Esophagus squamous epithelium (tissue), 4 donors: Measurements from ENCODE around the gene PCCA.

Experiments
- CTCF ChIP-seq, 6 experiments: fragments of 450-650 bp in 4 of 6; fragments of 200-600 bp in 2 of 6; sonication (generic) in 2 of 6; IDR thresholded peaks; one replicate each; pipeline ENCODE4 v1.5.1; 2016 to 2019; ENCODE audit warnings: antibody characterized with exemption in 6 of 6, mild to moderate bottlenecking in 4 of 6, moderate library complexity in 4 of 6
- POLR2A ChIP-seq, 4 donors: fragments of 450-650 bp; IDR thresholded peaks; one replicate each; pipeline ENCODE4 v1.6.1; 2017; ENCODE audit warnings: antibody characterized with exemption in 4 of 4, mild to moderate bottlenecking in 4 of 4, moderate library complexity in 3 of 4

- TF ChIP-seq POLR2A (IDR thresholded peaks at IDR 0.05) (no peak), CTCF (IDR thresholded peaks at IDR 0.05) (no peak)
Observed at GRCh38 chr13:100545684-100546061, 456.8 kb downstream of the PCCA start.
